Activated naive CD4-positive, alpha-beta T cell treated with anti-CD3 and anti-CD28 coated beads for 36 hours (primary cell): Measurements from ENCODE around the gene PARD3B. TPM values are rescaled to one million over a fixed set of nuclear protein-coding genes. Genes with fewer than 3 reads are reported as not detected.

Experiments
- CTCF ChIA-PET: fragments of 350-600 bp; sonication (Branson Sonifier 250); formaldehyde crosslinking; loops from one replicate; lab custom pipeline; 2021; ENCODE audit warnings: antibody characterized with exemption; lab: Charles Lee
- DNase-seq: peaks from one replicate; pipeline ENCODE4 v3.0.0-alpha.2; 2020
- H3K27ac Mint-ChIP-seq: one replicate; pipeline ENCODE4 v1.8.0; 2021; ENCODE audit warnings: mild to moderate bottlenecking, mixed read lengths
- H3K27me3 Mint-ChIP-seq: one replicate; pipeline ENCODE4 v1.8.0; 2021; ENCODE audit warnings: low read depth, mixed read lengths
- H3K36me3 Mint-ChIP-seq: one replicate; pipeline ENCODE4 v1.8.0; 2021; ENCODE audit warnings: low read depth, mixed read lengths
- H3K4me1 Mint-ChIP-seq: one replicate; pipeline ENCODE4 v1.8.0; 2021; ENCODE audit warnings: low read depth, mixed read lengths
- H3K4me3 Mint-ChIP-seq: one replicate; pipeline ENCODE4 v1.8.0; 2021; ENCODE audit warnings: mild to moderate bottlenecking, moderate library complexity, mixed read lengths
- H3K9me3 Mint-ChIP-seq: one replicate; pipeline ENCODE4 v1.8.0; 2021; ENCODE audit warnings: mixed read lengths
- intact Hi-C: fragments of 100-400 bp; cut with micrococcal nuclease; formaldehyde crosslinking; loops from one replicate; pipeline ENCODE4 v1.15.1; 2023
- total RNA-seq, 2 experiments: library from RNA; stranded (reverse); gene quantifications; one replicate each; pipeline ENCODE4 v1.2.3, GENCODE V29; 2021

PARD3B gene
- total RNA-seq, 2 experiments from 2014 or later: 0.15 to 0.43 TPM

- Mint-ChIP-seq H3K4me3 (no peak overlapping the region), H3K9me3 (peaks cover 3% of the 10 kb centered on the region), H3K4me1 (no peaks in the 10 kb centered on the region), H3K27me3 (peaks cover 3% of the 10 kb centered on the region), H3K36me3 (peaks cover 5% of the 10 kb centered on the region), H3K27ac (no peak overlapping the region)
- no peak for DNase-seq
- CTCF ChIA-PET: no interaction called here
- intact Hi-C loops: no loop called here
Measured at GRCh38 chr2:205520311-205520710, 975.0 kb downstream of the PARD3B start.

- intact Hi-C loops: no loop called here
- no peak overlapping the region for H3K27ac Mint-ChIP-seq
- peaks cover 10% of the 10 kb centered on the region for H3K4me1 Mint-ChIP-seq
- peaks cover 3% of the 10 kb centered on the region for H3K9me3 Mint-ChIP-seq
- peaks cover 3% of the 10 kb centered on the region for H3K27me3 Mint-ChIP-seq
- no peak overlapping the region for H3K4me3 Mint-ChIP-seq
- H3K36me3 Mint-ChIP-seq: no peaks in the 10 kb centered on the region
- DNase-seq: no peak
- CTCF ChIA-PET: no interaction called here
Measured at GRCh38 chr2:205524656-205525055, 979.4 kb downstream of the PARD3B start.

GRCh38 chr2:205527801-205528200 is 982.5 kb downstream of the PARD3B start:
- intact Hi-C loops: no loop called here

GRCh38 chr2:205531072-205531471 is 985.8 kb downstream of the PARD3B start:
- H3K4me3 Mint-ChIP-seq: no peak overlapping the region
- intact Hi-C loops: no loop called here
- H3K36me3 Mint-ChIP-seq: no peaks in the 10 kb centered on the region
- CTCF ChIA-PET: no interaction called here
- no peaks in the 10 kb centered on the region for H3K9me3 Mint-ChIP-seq
- no peak overlapping the region for H3K27ac Mint-ChIP-seq
- H3K4me1 Mint-ChIP-seq: peaks cover 10% of the 10 kb centered on the region
- DNase-seq: no peak
- H3K27me3 Mint-ChIP-seq: peaks cover 4% of the 10 kb centered on the region

More at GRCh38 chr2:205527801-205528200, 982.5 kb downstream of the PARD3B start:
- peaks cover 5% of the 10 kb centered on the region for H3K27me3 Mint-ChIP-seq
- peaks cover 10% of the 10 kb centered on the region for H3K4me1 Mint-ChIP-seq
- DNase-seq: peak; percentile 4
- no peaks in the 10 kb centered on the region for H3K9me3 Mint-ChIP-seq
- CTCF ChIA-PET: no interaction called here
- H3K4me3 Mint-ChIP-seq: no peak overlapping the region
- no peak overlapping the region for H3K27ac Mint-ChIP-seq
- H3K36me3 Mint-ChIP-seq: no peaks in the 10 kb centered on the region

GRCh38 chr2:205531489-205532148 is 986.3 kb downstream of the PARD3B start:
- CTCF ChIA-PET: no interaction called here

GRCh38 chr2:205535001-205535400 is 989.7 kb downstream of the PARD3B start:
- no peak overlapping the region for H3K27ac Mint-ChIP-seq
- CTCF ChIA-PET: no interaction called here
- no peak overlapping the region for H3K4me3 Mint-ChIP-seq
- peaks cover 6% of the 10 kb centered on the region for H3K4me1 Mint-ChIP-seq
- H3K27me3 Mint-ChIP-seq: peaks cover 4% of the 10 kb centered on the region
- H3K36me3 Mint-ChIP-seq: no peaks in the 10 kb centered on the region
- no peaks in the 10 kb centered on the region for H3K9me3 Mint-ChIP-seq
- intact Hi-C loops: loop anchor here (5.0 kb wide), 1 partner anchor 147 kb away; the partner anchor contains the start of gene NRP2
- no peak for DNase-seq

More at GRCh38 chr2:205531489-205532148, 986.3 kb downstream of the PARD3B start:
- intact Hi-C loops: no loop called here
- Mint-ChIP-seq H3K9me3 (no peaks in the 10 kb centered on the region), H3K27ac (no peak overlapping the region), H3K4me3 (no peak overlapping the region), H3K36me3 (no peaks in the 10 kb centered on the region), H3K4me1 (peaks cover 10% of the 10 kb centered on the region), H3K27me3 (peaks cover 4% of the 10 kb centered on the region)
- no peak for DNase-seq

- Mint-ChIP-seq H3K36me3 (no peaks in the 10 kb centered on the region), H3K9me3 (no peaks in the 10 kb centered on the region), H3K27me3 (no peaks in the 10 kb centered on the region), H3K27ac (no peak overlapping the region), H3K4me3 (no peak overlapping the region), H3K4me1 (peaks cover 26% of the 10 kb centered on the region)
- CTCF ChIA-PET: no interaction called here
- intact Hi-C loops: loop anchor here (5.0 to 10.0 kb wide), 3 partner anchors 143 to 665 kb away; partner anchors contain the start of gene NRP2
- no peak for DNase-seq
Measured at GRCh38 chr2:205539603-205540002, 994.3 kb downstream of the PARD3B start.

GRCh38 chr2:205540036-205540435 is 994.8 kb downstream of the PARD3B start:
- no peak overlapping the region for H3K4me3 Mint-ChIP-seq
- intact Hi-C loops: loop anchor here (5.0 to 10.0 kb wide), 2 partner anchors 163 to 665 kb away; no protein-coding TSS in a partner anchor
- H3K4me1 Mint-ChIP-seq: peaks cover 26% of the 10 kb centered on the region
- H3K27ac Mint-ChIP-seq: no peak overlapping the region
- no peak for DNase-seq
- H3K9me3 Mint-ChIP-seq: no peaks in the 10 kb centered on the region
- no peaks in the 10 kb centered on the region for H3K36me3 Mint-ChIP-seq
- CTCF ChIA-PET: interaction anchor here (0.6 kb wide), 1 partner anchor 137 kb away, joined by 3 read pairs; no protein-coding TSS in a partner anchor
- H3K27me3 Mint-ChIP-seq: no peaks in the 10 kb centered on the region

- intact Hi-C loops: loop anchor here (5.0 to 10.0 kb wide), 2 partner anchors 166 to 669 kb away; no protein-coding TSS in a partner anchor
- H3K27me3 Mint-ChIP-seq: no peaks in the 10 kb centered on the region
- no peaks in the 10 kb centered on the region for H3K9me3 Mint-ChIP-seq
- H3K27ac Mint-ChIP-seq: no peak overlapping the region
- H3K4me3 Mint-ChIP-seq: no peak overlapping the region
- H3K36me3 Mint-ChIP-seq: no peaks in the 10 kb centered on the region
- H3K4me1 Mint-ChIP-seq: peaks cover 26% of the 10 kb centered on the region
- no peak for DNase-seq
- CTCF ChIA-PET: interaction anchor here (0.6 kb wide), 1 partner anchor 650 kb away, joined by 7 read pairs; no protein-coding TSS in a partner anchor
Measured at GRCh38 chr2:205543262-205543843, 998.1 kb downstream of the PARD3B start.

GRCh38 chr2:205543937-205544702 is 998.8 kb downstream of the PARD3B start:
- Mint-ChIP-seq H3K4me3 (no peak overlapping the region), H3K4me1 (peaks cover 26% of the 10 kb centered on the region), H3K27me3 (no peaks in the 10 kb centered on the region), H3K9me3 (no peaks in the 10 kb centered on the region), H3K27ac (no peak overlapping the region), H3K36me3 (no peaks in the 10 kb centered on the region)
- CTCF ChIA-PET: interaction anchor here (0.6 kb wide), 1 partner anchor 651 kb away, joined by 7 read pairs; no protein-coding TSS in a partner anchor
- no peak for DNase-seq
- intact Hi-C loops: loop anchor here (5.0 to 10.0 kb wide), 2 partner anchors 167 to 669 kb away; no protein-coding TSS in a partner anchor

- intact Hi-C loops: loop anchor here (10.0 kb wide), 1 partner anchor 671 kb away; no protein-coding TSS in a partner anchor
- Mint-ChIP-seq H3K4me3 (no peak overlapping the region), H3K27me3 (no peaks in the 10 kb centered on the region), H3K9me3 (no peaks in the 10 kb centered on the region), H3K36me3 (no peaks in the 10 kb centered on the region), H3K4me1 (peaks cover 11% of the 10 kb centered on the region), H3K27ac (no peak overlapping the region)
- DNase-seq: no peak
- CTCF ChIA-PET: interaction anchor here (0.7 to 1.3 kb wide), 2 partner anchors 665 to 714 kb away, joined by 3 read pairs; no protein-coding TSS in a partner anchor
Measured at GRCh38 chr2:205545971-205546816, 1000.9 kb downstream of the PARD3B start.
